Measurements from ENCODE around the gene DTHD1.

Gene DTHD1

GRCh38 chr4:36323816-36324419, 42.5 kb downstream of the DTHD1 start:
- no peak for TF ChIP-seq EZH2 (IDR thresholded peaks at IDR 0.05; ENCODE audit: borderline replicate concordance, low read depth, low read length, severe bottlenecking)
- TF ChIP-seq CTCF (IDR thresholded peaks at IDR 0.05; ENCODE audit: borderline replicate concordance, extremely low read depth, low read length, poor library complexity, severe bottlenecking) = no peak
- H3K4me2 ChIP-seq (ENCODE audit: insufficient read depth, low read length) = peak overlapping the region; percentile 64
- H3K36me3 ChIP-seq (ENCODE audit: insufficient read depth, low read length) = no peaks in the 10 kb centered on the region
- H3K9me3 ChIP-seq (ENCODE audit: insufficient read depth, low read length, severe bottlenecking) = no peaks in the 10 kb centered on the region
- ATAC-seq (ENCODE audit: insufficient read depth, low read depth) (no peak), DNase-seq (no peak)
- H3K4me1 ChIP-seq (ENCODE audit: insufficient read depth, low read length) = peaks cover 37% of the 10 kb centered on the region
- peak overlapping the region; percentile 44 for H3K9ac ChIP-seq (ENCODE audit: low read depth, low read length)
- no peaks in the 10 kb centered on the region for H4K20me1 ChIP-seq (ENCODE audit: insufficient read depth, low read length)
- peak overlapping the region in 1 of 2 experiments; percentile 46; a peak in 2 of 4 replicates for H3K4me3 ChIP-seq (ENCODE audit: low read depth in 1 of 2, low read length in 2 of 2)
- no peaks in the 10 kb centered on the region for H3K27me3 ChIP-seq (ENCODE audit: insufficient read depth, low read length, poor library complexity)
- H3K79me2 ChIP-seq (ENCODE audit: insufficient read depth, low read length) = no peaks in the 10 kb centered on the region
- H3K27ac ChIP-seq (ENCODE audit: low read length) = peak overlapping the region; percentile 86
- H2AFZ ChIP-seq (ENCODE audit: low read depth, low read length) = peak overlapping the region; percentile 63; the same call in 1 of the 2 replicates

- H3K4me2 ChIP-seq (ENCODE audit: insufficient read depth, low read length) = no peak overlapping the region
- no peak overlapping the region for H2AFZ ChIP-seq (ENCODE audit: low read depth, low read length)
- ATAC-seq (ENCODE audit: insufficient read depth, low read depth) (no peak), DNase-seq (no peak)
- no peaks in the 10 kb centered on the region for H4K20me1 ChIP-seq (ENCODE audit: insufficient read depth, low read length)
- H3K4me3 ChIP-seq (ENCODE audit: low read depth in 1 of 2, low read length in 2 of 2) = no peak overlapping the region
- H3K4me1 ChIP-seq (ENCODE audit: insufficient read depth, low read length) = peaks cover 37% of the 10 kb centered on the region
- no peak for TF ChIP-seq CTCF (IDR thresholded peaks at IDR 0.05; ENCODE audit: borderline replicate concordance, extremely low read depth, low read length, poor library complexity, severe bottlenecking)
- H3K27ac ChIP-seq (ENCODE audit: low read length) = no peak overlapping the region
- no peaks in the 10 kb centered on the region for H3K27me3 ChIP-seq (ENCODE audit: insufficient read depth, low read length, poor library complexity)
- no peaks in the 10 kb centered on the region for H3K79me2 ChIP-seq (ENCODE audit: insufficient read depth, low read length)
- no peaks in the 10 kb centered on the region for H3K36me3 ChIP-seq (ENCODE audit: insufficient read depth, low read length)
- H3K9me3 ChIP-seq (ENCODE audit: insufficient read depth, low read length, severe bottlenecking) = no peaks in the 10 kb centered on the region
- H3K9ac ChIP-seq (ENCODE audit: low read depth, low read length) = no peak overlapping the region
Measured at GRCh38 chr4:36324808-36325207, 43.4 kb downstream of the DTHD1 start.

DNA sequence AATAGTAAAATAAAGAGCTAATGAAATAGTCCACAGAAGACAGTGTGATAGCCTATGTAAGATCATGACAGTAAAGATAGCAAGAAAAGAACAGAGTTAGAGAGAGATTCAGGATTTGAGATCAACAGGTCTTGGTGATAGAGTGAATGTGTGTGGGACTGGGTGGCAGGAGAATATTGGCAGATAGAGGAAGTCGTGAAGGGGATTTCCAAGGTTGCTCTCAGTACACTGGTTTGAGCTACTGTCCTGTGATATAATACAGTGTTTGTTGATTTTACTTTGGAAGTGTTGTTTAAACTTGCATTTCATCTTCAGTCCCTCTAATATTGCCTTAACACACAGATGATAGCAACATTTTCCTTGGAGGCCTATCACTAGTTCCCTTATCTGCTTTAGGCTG, 44.1 kb downstream of the DTHD1 start:
- no peak overlapping the region for H2AFZ ChIP-seq (ENCODE audit: low read depth, low read length)
- H3K27ac ChIP-seq (ENCODE audit: low read length) = no peak overlapping the region
- DNase-seq (no peak), ATAC-seq (ENCODE audit: insufficient read depth, low read depth) (no peak)
- no peaks in the 10 kb centered on the region for H4K20me1 ChIP-seq (ENCODE audit: insufficient read depth, low read length)
- H3K4me2 ChIP-seq (ENCODE audit: insufficient read depth, low read length) = no peak overlapping the region
- H3K4me3 ChIP-seq (ENCODE audit: low read depth in 1 of 2, low read length in 2 of 2) = no peak overlapping the region
- H3K36me3 ChIP-seq (ENCODE audit: insufficient read depth, low read length) = no peaks in the 10 kb centered on the region
- no peaks in the 10 kb centered on the region for H3K79me2 ChIP-seq (ENCODE audit: insufficient read depth, low read length)
- TF ChIP-seq EZH2 (IDR thresholded peaks at IDR 0.05; ENCODE audit: borderline replicate concordance, low read depth, low read length, severe bottlenecking) (no peak), CTCF (IDR thresholded peaks at IDR 0.05; ENCODE audit: borderline replicate concordance, extremely low read depth, low read length, poor library complexity, severe bottlenecking) (no peak)
- H3K4me1 ChIP-seq (ENCODE audit: insufficient read depth, low read length) = peaks cover 37% of the 10 kb centered on the region
- no peaks in the 10 kb centered on the region for H3K9me3 ChIP-seq (ENCODE audit: insufficient read depth, low read length, severe bottlenecking)
- H3K27me3 ChIP-seq (ENCODE audit: insufficient read depth, low read length, poor library complexity) = no peaks in the 10 kb centered on the region
- H3K9ac ChIP-seq (ENCODE audit: low read depth, low read length) = no peak overlapping the region
